NCI-H510A treated with DMSO at 0.1 percent for 48 hours (cell line): ENCODE data around the gene B3GAT3.
A peak's percentile ranks its signal among the peaks of the same experiment; 100 is the strongest.
"Not testable (repeated sequence)": the region's sequence is repeated elsewhere in the genome, so short reads cannot be mapped to it uniquely, and the experiment has no call there.

Experiments used
- DNase-seq: peaks from one replicate; lab custom pipeline; 2025; lab: John Stamatoyannopoulos, UW

Gene B3GAT3

GRCh38 chr11:62621567-62622470 lies at the start of gene B3GAT3:
B3GAT3 (minus strand) TSS chr11:62621986; CDS start chr11:62621947, 39 bp downstream.
- peak; percentile 96 for DNase-seq

DNA sequence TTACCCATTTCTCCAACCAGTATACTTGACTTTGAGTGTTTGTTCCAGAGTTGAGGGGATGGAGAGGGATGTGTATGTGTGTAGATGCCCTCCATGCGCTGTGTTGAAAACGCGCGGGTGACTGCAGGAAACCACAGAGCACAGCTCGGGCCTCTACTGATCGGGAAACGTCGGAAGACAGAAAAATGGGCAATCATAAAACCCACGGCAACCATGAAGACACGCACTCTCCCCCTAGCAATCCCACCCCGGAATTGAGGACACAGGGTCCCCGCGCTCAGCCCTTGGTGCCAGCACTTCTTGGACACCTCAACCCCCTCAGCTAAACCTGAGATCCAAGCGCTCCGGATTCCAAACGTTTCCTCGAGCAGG lies 49.4 kb upstream of the B3GAT3 start:
- peak; percentile 85 for DNase-seq

DNA sequence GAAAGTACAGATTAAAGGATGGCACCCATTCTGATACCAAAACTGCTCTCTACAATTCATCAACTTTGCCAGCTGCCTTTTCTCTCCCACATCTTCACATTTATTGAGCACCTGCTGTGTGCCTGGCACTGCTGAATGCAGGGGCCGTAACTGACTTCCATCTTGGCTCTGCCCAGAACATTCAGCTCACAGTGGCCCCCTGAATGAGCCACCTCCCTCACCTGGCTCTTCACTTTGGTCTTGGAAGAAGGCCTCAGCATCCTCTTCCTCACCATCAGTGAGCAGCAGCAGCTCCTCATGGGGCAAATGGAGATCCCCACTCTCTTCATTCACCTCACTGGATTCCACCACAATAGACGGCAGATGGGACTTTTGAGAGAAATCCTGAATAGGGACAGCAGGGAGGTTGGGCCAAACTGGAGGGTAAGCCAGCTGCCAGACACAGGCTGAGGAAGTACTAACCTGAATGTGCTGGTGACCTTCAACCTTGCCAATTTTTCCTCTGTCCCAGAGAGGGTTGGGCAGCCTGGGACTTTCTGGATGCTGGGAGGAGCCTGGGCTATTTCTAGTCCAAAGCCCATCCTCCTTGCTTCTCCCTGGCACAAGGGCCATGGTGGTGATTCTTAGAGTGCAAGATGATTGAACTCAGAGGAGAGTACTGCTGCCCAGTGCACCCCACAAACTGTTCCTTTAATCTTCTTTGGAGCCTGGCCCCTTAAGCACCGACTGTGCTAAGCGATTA lies 47.8 kb upstream of the B3GAT3 start:
- no peak for DNase-seq

DNA sequence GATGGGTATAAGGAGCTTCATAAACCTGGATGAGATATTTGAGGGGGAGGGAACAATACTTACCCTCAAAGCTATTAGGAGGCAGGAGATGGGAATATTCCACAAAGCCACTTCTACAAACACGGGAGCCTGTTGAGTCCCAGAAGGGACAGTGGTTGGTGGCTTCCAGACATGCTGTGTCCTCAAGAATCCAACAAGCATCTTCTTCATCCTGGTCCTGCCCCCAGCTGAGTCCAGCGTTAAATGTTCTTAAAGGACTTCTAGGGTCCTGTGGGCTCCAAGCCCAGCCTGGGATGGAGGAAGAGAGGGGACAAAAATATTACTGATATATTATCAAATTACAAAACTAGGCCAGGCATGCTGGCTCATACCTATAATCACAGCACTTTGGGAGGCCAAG lies 45.7 kb upstream of the B3GAT3 start:
- DNase-seq: no peak

DNA sequence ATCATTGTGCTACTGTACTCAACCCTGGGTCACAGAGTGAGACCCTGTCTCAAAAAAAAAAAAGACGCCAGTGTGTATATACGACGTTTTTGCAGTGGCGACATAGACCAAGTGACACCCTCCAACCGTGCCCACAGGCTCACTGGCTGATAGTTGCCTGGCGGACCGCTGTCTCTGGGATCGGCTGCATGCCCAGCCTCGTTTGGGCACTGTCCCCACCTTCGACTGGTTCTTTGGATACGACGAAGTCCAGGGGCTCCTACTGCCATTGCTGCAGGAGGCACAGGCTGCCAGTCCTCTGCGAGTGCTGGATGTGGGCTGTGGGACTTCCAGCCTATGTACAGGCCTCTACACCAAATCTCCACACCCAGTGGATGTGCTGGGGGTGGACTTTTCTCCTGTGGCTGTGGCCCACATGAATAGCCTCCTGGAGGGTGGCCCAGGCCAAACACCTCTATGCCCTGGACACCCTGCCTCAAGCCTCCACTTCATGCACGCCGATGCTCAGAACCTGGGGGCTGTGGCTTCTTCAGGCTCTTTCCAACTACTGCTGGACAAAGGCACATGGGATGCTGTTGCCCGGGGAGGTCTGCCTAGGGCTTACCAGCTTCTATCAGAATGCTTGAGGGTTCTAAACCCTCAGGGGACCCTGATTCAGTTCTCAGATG lies 44.6 kb upstream of the B3GAT3 start:
- no peak for DNase-seq

DNA sequence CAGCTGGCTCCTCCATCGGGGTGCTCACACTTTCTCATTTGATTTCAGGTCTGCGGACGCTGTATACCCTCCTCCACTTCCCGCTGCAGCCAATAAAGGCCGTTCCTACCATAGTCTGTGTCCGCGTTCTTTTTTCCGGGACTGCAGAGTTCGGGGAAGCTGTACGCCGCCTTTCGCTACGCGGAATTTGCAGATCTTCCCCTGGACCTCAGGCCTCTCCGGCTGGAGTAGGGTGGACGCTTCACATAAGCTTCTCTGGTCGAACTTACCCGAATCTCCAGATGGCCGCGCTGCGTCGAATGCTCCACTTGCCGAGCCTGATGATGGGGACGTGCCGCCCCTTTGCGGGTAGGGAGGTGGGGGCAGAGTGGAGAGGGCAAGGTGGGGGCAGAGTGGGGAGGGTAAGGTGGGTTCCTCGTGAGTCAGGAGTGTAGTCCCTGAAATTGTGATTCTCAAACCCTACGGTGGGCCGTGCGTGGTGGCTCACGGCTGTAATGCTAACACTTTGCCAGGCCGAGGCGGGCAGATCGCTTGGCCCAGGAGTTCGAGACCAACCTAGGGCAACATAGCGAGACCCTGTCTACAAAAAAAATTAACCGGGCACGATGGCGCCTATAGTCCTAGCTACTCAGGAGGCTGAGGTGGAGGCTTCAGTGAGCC lies 43.9 kb upstream of the B3GAT3 start:
- peak; percentile 75 for DNase-seq

DNA sequence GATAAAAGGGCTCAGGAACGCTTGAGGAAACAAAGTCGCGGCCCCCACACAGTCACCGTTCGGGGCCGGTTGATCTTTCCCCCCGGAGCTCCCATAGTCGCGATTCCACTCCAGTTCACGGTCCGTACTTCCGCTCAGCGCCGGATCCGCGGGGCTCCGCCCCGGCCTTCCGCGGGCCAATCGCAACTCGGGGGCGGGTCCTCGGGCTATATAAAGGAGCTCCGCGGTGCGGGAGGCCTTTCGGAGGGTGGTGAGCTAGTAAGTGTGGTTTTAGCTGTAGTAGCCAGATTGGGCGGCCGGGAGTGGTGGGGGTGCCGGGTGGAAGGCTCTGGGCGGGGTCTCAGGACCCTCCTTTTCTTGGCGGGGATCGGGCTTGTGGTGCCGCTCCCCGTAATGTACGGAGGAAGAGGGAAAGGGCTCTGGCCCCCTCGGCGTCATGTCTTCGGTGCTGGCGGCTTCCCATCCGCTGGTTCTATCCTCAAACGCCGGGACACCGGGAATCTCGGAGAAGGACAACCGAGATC lies 43.4 kb upstream of the B3GAT3 start, which contains the start of the genes C11orf98 and CSKMT:
Gene C11orf98, minus strand, starts transcription at position 136 of the 524 bp plus-strand sequence. Its CDS starts 41 bp downstream, at position 95.
Gene CSKMT, plus strand, starts transcription at position 238 of the 524 bp plus-strand sequence. CDS start 568 bp downstream, outside the sequence.
- peak; percentile 86 for DNase-seq

- DNase-seq: peak; percentile 74
Observed at GRCh38 chr11:62664405-62665074, 42.8 kb upstream of the B3GAT3 start.

DNA sequence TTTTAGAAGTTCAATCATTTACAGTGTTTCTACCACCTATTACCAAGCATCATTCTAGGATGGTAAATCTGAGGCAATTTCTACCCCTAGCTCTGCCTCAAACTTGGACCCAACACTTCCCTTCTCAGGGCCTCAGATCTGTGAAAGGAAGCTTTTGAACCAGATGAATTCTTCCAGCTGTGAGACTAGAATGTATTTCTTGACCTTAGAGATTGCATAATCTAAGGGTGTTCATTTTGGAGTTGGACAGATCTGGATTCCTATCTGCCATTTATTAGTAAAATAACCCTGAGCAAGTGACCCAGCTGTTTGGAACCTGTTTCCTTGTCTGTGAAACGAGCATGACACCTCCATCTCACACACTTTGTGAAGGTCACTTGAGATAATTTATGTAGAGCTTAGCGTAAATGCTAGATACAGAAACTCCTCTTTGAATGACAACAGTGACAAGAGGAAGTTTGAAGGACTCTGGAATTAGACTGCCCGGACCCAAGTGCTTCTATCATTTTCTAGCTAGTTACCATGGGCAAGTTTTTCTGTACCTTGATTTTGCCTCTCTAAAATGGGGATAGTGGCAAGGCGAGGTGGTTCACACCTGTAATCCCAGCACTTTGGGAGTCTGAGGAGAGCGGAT lies 35.1 kb upstream of the B3GAT3 start:
- DNase-seq: no peak

DNA sequence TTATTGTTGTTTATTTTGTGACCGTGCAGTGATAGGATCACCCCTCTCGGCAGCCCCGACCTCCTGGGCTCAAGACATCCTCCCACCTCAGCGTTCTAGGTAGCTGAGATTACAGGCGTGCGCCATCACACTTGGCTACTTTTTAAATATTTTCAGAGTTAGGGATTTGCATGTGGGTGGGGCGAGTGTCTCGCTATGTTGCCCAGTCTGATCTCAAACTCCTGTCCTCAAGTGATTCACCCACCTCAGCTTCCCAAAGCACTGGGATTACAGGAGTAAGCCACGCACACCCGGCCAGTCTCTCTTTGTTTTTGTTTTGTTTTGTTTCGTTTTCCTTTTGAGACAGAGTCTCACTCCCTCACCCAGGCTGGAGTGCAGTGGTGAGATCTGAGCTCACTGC lies 32.5 kb upstream of the B3GAT3 start:
- DNase-seq: no peak

DNA sequence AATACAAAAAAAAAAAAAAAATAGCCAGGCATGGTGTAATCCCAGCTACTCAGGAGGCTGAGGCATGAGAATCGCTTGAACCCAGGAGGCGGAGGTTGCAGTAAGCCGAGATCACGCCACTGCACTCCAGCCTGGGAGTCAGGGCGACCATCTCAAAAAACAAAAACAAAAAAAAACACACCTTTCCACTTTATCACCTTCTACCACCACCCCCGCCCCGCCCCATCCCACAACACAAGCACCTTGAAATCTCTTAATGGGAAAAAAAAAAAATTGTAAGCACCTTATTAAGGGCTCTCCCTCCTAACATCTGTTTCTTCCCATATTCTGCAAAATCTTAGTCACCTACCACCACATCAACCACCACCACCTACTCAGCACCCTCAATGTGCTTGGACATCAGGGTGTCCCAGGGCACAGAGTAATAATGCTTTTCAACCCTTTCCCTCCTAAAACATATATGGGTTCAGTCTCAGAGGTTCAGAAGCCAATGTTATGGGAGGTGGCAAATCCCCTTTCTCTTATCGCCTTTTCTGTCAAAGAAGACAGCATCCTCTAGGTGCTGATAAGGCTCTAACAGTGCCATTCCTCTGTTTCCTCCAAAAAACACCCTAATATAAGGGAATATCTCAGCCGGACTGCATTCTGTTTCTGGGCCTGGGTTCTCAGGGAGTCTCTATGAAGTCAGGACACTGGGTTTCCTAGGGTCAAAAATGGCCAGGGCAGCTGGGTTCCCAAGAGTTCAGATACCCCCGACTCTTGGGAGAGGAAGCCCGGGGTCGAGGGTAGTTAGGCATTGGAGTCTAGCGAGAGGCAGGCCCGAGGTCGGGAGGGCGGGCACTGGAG lies 30.6 kb upstream of the B3GAT3 start:
- DNase-seq: no peak

DNA sequence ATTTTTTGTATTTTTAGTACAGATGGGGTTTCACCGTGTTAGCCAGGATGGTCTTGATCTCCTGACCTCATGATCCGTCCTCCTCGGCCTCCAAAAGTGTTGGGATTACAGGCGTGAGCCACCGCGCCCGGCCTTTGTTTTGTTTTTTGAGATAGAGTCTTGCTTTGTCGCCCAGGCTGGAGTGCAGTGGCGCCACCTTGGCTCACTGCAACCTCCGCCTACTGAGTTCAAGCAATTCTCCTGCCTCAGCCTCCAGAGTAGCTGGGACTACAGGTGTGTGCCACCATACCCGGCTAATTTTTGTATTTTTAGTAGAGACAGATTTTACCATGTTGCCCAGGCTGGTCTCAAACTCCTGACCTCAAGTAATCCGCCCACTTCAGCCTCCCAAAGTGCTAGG lies 28.5 kb upstream of the B3GAT3 start:
- not testable (repeated sequence) for DNase-seq

- DNase-seq: no peak
Observed at GRCh38 chr11:62649486-62649885, 27.7 kb upstream of the B3GAT3 start.

- DNase-seq: no peak
Observed at GRCh38 chr11:62648967-62649364, 27.2 kb upstream of the B3GAT3 start.

- no peak for DNase-seq
Observed at GRCh38 chr11:62648185-62648966, 26.6 kb upstream of the B3GAT3 start.

- DNase-seq: no peak
Observed at GRCh38 chr11:62647609-62648005, 25.8 kb upstream of the B3GAT3 start.

DNA sequence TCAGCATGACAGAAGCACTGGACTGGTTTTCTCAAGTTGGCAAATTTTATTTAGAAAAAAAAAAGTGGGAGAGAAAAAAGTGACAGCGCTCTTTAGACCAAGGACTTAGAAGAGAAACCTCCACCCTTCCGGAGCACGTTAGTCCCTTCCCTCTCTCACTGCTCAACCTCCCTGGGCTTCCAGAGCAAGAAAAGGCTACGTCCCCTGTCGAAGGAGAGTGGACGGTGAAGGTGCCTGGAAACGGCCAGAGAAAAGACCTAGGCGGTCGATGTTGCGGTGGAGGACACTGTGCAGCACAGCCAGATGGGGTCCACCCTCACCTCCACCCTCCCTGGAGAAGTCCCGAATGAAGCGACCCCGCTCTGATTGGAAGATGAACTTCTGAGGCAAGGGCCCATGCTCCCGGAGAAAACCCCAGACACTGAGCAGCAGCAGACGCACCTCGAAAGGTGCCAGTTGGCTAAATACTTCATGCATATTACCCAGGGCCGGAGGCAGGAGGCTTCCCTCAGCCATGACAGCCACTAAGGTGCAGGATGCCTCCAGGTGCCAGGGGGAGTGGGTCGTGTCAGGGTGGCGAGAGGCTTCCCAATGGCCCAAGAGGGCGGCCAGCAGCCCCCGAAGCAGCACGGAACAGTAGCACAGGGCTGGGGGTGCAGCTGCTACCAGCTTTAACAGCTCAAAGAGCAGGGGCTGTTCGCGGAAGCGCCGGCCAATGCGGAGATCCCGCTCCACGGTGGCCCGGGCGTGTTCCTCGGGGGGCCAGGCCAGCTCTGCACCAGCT lies 25.2 kb upstream of the B3GAT3 start:
- DNase-seq: no peak
